A549 (cell line): ENCODE results near the gene INPP1.

ENCODE experiments used
- CEBPB ChIP-seq, 2 experiments: fragments of >200 bp in 1 of 2; sonication (Bioruptor Twin) in 1 of 2; formaldehyde crosslinking in 1 of 2; IDR thresholded peaks; 2 replicates each; pipeline ENCODE4 v1.6.1; 2012 to 2016
- CHD4 ChIP-seq: fragments of 200-600 bp; sonication (generic); IDR thresholded peaks from 2 replicates; pipeline ENCODE4 v1.6.1; 2016; ENCODE audit warnings: antibody characterized with exemption, mild to moderate bottlenecking, borderline replicate concordance
- EP300 ChIP-seq, 2 experiments: fragments of >200 bp; sonication (Bioruptor Twin); formaldehyde crosslinking; IDR thresholded peaks; 2 replicates in 1 of 2; 3 replicates in 1 of 2; pipeline ENCODE4 v1.6.1; 2016 to 2017
- HEYL ChIP-seq: fragments of 250-450 bp; sonication (Bioruptor Pico); IDR thresholded peaks from 2 replicates; pipeline ENCODE4 v1.8.0; 2021; ENCODE audit warnings: mild to moderate bottlenecking, moderate library complexity
- MAFK ChIP-seq: fragments of 450-650 bp; IDR thresholded peaks from 2 replicates; pipeline ENCODE4 v1.6.1; 2014; ENCODE audit not compliant: partially characterized antibody
- NFE2L2 ChIP-seq: fragments of 150-350 bp; conservative IDR thresholded peaks from 2 replicates; pipeline ENCODE4 v1.6.1; 2014; ENCODE audit warnings: low read length
- POLR2A ChIP-seq: IDR thresholded peaks from 2 replicates; pipeline ENCODE4 v1.6.1; 2012; ENCODE audit warnings: mild to moderate bottlenecking, low read length
- TP53 ChIP-seq: fragments of 250-450 bp; sonication (Bioruptor Pico); IDR thresholded peaks from 2 replicates; pipeline ENCODE4 v1.5.0; 2021; ENCODE audit warnings: mild to moderate bottlenecking, moderate library complexity
- TF ChIP-seq, protein P1 (sequence below): IDR thresholded peaks from 2 replicates; pipeline ENCODE4 v1.6.1; 2012
- TF ChIP-seq, protein P2 (sequence below): fragments of >200 bp; sonication (Bioruptor Twin); formaldehyde crosslinking; IDR thresholded peaks from 3 replicates; pipeline ENCODE4 v1.5.1; 2016

DNA sequence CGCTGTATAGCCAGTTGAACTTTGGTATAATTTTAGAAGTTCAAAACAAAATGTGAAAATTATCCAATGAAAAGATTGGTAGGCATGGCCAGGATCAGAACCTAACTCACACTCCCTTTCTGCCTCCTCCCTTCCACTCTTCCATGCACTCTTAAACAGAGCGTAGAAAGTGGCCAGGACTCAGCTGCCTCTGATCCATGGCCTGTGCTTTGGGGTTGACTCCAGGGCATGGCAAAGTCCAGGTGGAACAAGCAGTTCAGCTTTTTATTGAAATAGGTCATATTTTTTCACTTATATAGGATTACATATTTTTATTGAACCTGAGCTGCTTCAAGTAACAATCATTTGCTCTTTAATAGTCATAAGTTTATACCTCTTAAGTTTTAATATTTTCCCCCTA is 26.2 kb downstream of the INPP1 start:
- TF ChIP-seq TP53 = no peak
- no peak for TF ChIP-seq CEBPB (IDR thresholded peaks at IDR 0.05)
- TF ChIP-seq MAFK = no peak
- TF ChIP-seq EP300 (IDR thresholded peaks at IDR 0.05) = no peak
- TF ChIP-seq, protein P1, sequence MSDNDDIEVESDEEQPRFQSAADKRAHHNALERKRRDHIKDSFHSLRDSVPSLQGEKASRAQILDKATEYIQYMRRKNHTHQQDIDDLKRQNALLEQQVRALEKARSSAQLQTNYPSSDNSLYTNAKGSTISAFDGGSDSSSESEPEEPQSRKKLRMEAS = no peak
- TF ChIP-seq, protein P2, sequence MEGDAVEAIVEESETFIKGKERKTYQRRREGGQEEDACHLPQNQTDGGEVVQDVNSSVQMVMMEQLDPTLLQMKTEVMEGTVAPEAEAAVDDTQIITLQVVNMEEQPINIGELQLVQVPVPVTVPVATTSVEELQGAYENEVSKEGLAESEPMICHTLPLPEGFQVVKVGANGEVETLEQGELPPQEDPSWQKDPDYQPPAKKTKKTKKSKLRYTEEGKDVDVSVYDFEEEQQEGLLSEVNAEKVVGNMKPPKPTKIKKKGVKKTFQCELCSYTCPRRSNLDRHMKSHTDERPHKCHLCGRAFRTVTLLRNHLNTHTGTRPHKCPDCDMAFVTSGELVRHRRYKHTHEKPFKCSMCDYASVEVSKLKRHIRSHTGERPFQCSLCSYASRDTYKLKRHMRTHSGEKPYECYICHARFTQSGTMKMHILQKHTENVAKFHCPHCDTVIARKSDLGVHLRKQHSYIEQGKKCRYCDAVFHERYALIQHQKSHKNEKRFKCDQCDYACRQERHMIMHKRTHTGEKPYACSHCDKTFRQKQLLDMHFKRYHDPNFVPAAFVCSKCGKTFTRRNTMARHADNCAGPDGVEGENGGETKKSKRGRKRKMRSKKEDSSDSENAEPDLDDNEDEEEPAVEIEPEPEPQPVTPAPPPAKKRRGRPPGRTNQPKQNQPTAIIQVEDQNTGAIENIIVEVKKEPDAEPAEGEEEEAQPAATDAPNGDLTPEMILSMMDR = no peak
- no peak for TF ChIP-seq CHD4
- no peak for TF ChIP-seq POLR2A
- TF ChIP-seq NFE2L2 = no peak
- no peak for TF ChIP-seq HEYL (CRISPR knock-in tag)
